ENCODE measurements around the gene UNC79.

GRCh38 chr14:93431036-93431670 lies 414 bp downstream of the UNC79 start:
- no peak for TF ChIP-seq CTCF (conservative IDR thresholded peaks at IDR 0.05)
- no peak for TF ChIP-seq EZH2 (IDR thresholded peaks at IDR 0.05; ENCODE audit: low read depth)

Measured in PC-9 (cell line).